PC-9 (cell line): ENCODE measurements around the gene HOXB6.

Experiments used
- CTCF ChIP-seq: fragments of 200-600 bp; sonication (generic); conservative IDR thresholded peaks from 2 replicates; pipeline ENCODE4 v1.6.1; 2017; ENCODE audit warnings: mixed run types, antibody characterized with exemption, mild to moderate bottlenecking, moderate library complexity
- EZH2 ChIP-seq: fragments of 200-600 bp; sonication (generic); IDR thresholded peaks from 2 replicates; pipeline ENCODE4 v1.8.0; 2017; ENCODE audit warnings: antibody characterized with exemption, low read depth

GRCh38 chr17:48600244-48601098 is 4.3 kb downstream of the HOXB6 start:
- TF ChIP-seq EZH2 (no peak), CTCF (no peak)
